Measurements from ENCODE around the gene SRGAP3. TPM values are rescaled to one million over a fixed set of nuclear protein-coding genes. Genes with fewer than 3 reads are reported as not detected.

SRGAP3 gene
- total and polyA plus RNA-seq, 2 experiments from 2014 or later = 6.0 to 15.7 TPM

GRCh38 chr3:9122732-9123364 is 126.6 kb downstream of the SRGAP3 start:
- no peaks in the 10 kb centered on the region for H3K9me3 ChIP-seq (ENCODE audit: low read depth)
- no peak for TF ChIP-seq CTCF (IDR thresholded peaks at IDR 0.05; ENCODE audit: low read depth, low read length)
- no peak overlapping the region for H3K4me3 ChIP-seq
- no peaks in the 10 kb centered on the region for H3K27me3 ChIP-seq
- H3K27ac ChIP-seq = no peak overlapping the region
- no peaks in the 10 kb centered on the region for H3K36me3 ChIP-seq
- DNase-seq (ENCODE audit: low read depth in 1 of 2, low spot score in 1 of 2) = peak in 1 of 2 donors; percentile 4
- no peaks in the 10 kb centered on the region for H3K4me1 ChIP-seq (ENCODE audit: low read depth)

- no peaks in the 10 kb centered on the region for H3K4me1 ChIP-seq (ENCODE audit: low read depth)
- H3K36me3 ChIP-seq = no peaks in the 10 kb centered on the region
- no peak for DNase-seq (ENCODE audit: low read depth in 1 of 2, low spot score in 1 of 2)
- no peak for TF ChIP-seq CTCF (IDR thresholded peaks at IDR 0.05; ENCODE audit: low read depth, low read length)
- no peak overlapping the region for H3K27ac ChIP-seq
- H3K4me3 ChIP-seq = no peak overlapping the region
- H3K9me3 ChIP-seq (ENCODE audit: low read depth) = no peaks in the 10 kb centered on the region
- H3K27me3 ChIP-seq = no peaks in the 10 kb centered on the region
These were observed 128.0 kb downstream of the SRGAP3 start for GRCh38 chr3:9121366-9122001.

DNA sequence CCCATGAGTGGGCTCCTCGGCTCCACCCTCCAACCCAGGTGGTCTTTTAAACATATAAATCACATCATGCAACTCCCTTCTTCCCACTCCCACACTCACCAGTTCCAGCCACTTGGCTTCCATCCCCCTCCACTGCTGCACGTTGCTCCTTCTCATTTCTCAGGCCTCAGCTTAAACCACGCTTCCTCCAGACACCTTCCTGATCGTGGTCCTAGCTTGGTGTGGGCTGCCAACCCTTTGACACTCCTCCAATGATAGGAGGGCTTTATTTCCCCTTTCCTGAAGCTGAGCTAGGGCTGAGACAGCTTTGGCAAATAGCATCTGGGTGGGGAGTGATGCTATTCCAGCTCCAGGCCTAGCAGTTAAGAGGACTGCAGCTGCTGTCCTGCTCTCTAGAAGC is 130.1 kb downstream of the SRGAP3 start:
- Histone ChIP-seq H3K36me3 (no peaks in the 10 kb centered on the region), H3K9me3 (ENCODE audit: low read depth) (no peaks in the 10 kb centered on the region), H3K27me3 (peaks cover 3% of the 10 kb centered on the region), H3K4me3 (no peak overlapping the region), H3K4me1 (ENCODE audit: low read depth) (no peaks in the 10 kb centered on the region), H3K27ac (no peak overlapping the region)
- DNase-seq (ENCODE audit: low read depth in 1 of 2, low spot score in 1 of 2) = no peak
- no peak for TF ChIP-seq CTCF (IDR thresholded peaks at IDR 0.05; ENCODE audit: low read depth, low read length)

- no peaks in the 10 kb centered on the region for H3K36me3 ChIP-seq
- no peaks in the 10 kb centered on the region for H3K9me3 ChIP-seq (ENCODE audit: low read depth)
- no peak overlapping the region for H3K4me3 ChIP-seq
- DNase-seq (ENCODE audit: low read depth in 1 of 2, low spot score in 1 of 2) = no peak
- no peaks in the 10 kb centered on the region for H3K4me1 ChIP-seq (ENCODE audit: low read depth)
- peaks cover 3% of the 10 kb centered on the region for H3K27me3 ChIP-seq
- H3K27ac ChIP-seq = no peak overlapping the region
- no peak for TF ChIP-seq CTCF (IDR thresholded peaks at IDR 0.05; ENCODE audit: low read depth, low read length)
These were observed 131.2 kb downstream of the SRGAP3 start for GRCh38 chr3:9118222-9118621.

GRCh38 chr3:9117220-9117619 is 132.2 kb downstream of the SRGAP3 start:
- H3K27ac ChIP-seq = no peak overlapping the region
- H3K9me3 ChIP-seq (ENCODE audit: low read depth) = no peaks in the 10 kb centered on the region
- H3K36me3 ChIP-seq = no peaks in the 10 kb centered on the region
- no peak for DNase-seq (ENCODE audit: low read depth in 1 of 2, low spot score in 1 of 2)
- peaks cover 3% of the 10 kb centered on the region for H3K27me3 ChIP-seq
- no peaks in the 10 kb centered on the region for H3K4me1 ChIP-seq (ENCODE audit: low read depth)
- no peak overlapping the region for H3K4me3 ChIP-seq
- no peak for TF ChIP-seq CTCF (IDR thresholded peaks at IDR 0.05; ENCODE audit: low read depth, low read length)
